ENCODE data around the gene DENND2C.

The DENND2C gene

GRCh38 chr1:114618606-114619005, 51.2 kb downstream of the DENND2C start:
- TF ChIP-seq CTCF (IDR thresholded peaks at IDR 0.05; ENCODE audit: low read depth, low read length, poor library complexity, severe bottlenecking), result no peak
- no peak for TF ChIP-seq EZH2phosphoT487 (IDR thresholded peaks at IDR 0.05; ENCODE audit: borderline replicate concordance, low read length)
- no peaks in the 10 kb centered on the region for H3K9me3 ChIP-seq (ENCODE audit: control insufficient read depth, insufficient read depth, low read length)
- no peaks in the 10 kb centered on the region for H4K20me1 ChIP-seq (ENCODE audit: control insufficient read depth, insufficient read depth, low read depth, low read length)
- peaks cover 7% of the 10 kb centered on the region; the same call in 1 of the 2 replicates for H3K27me3 ChIP-seq (ENCODE audit: control insufficient read depth, low read length)
- no peaks in the 10 kb centered on the region for H3K4me1 ChIP-seq (ENCODE audit: control insufficient read depth, low read length)
- H3F3A ChIP-seq (ENCODE audit: control insufficient read depth, insufficient read depth), result no peaks in the 10 kb centered on the region
- H3K36me3 ChIP-seq (ENCODE audit: control insufficient read depth, low read length), result no peaks in the 10 kb centered on the region
- H3K9me2 ChIP-seq (replicated peaks; ENCODE audit: control insufficient read depth, low read length), result no peaks in the 10 kb centered on the region
- H3K79me2 ChIP-seq (ENCODE audit: control insufficient read depth, low read length), result no peaks in the 10 kb centered on the region
- H3K27ac ChIP-seq (ENCODE audit: low read depth, low read length), result no peak overlapping the region
- H3K4me3 ChIP-seq (ENCODE audit: low read length), result no peak overlapping the region
- no peak overlapping the region for H3K4me2 ChIP-seq (ENCODE audit: low read length)

- no peaks in the 10 kb centered on the region for H3F3A ChIP-seq (ENCODE audit: control insufficient read depth, insufficient read depth)
- H3K9me3 ChIP-seq (ENCODE audit: control insufficient read depth, insufficient read depth, low read length), result no peaks in the 10 kb centered on the region
- H3K27ac ChIP-seq (ENCODE audit: low read depth, low read length), result no peak overlapping the region
- H4K20me1 ChIP-seq (ENCODE audit: control insufficient read depth, insufficient read depth, low read depth, low read length), result no peaks in the 10 kb centered on the region
- no peak for TF ChIP-seq CTCF (IDR thresholded peaks at IDR 0.05; ENCODE audit: low read depth, low read length, poor library complexity, severe bottlenecking)
- no peak for TF ChIP-seq EZH2phosphoT487 (IDR thresholded peaks at IDR 0.05; ENCODE audit: borderline replicate concordance, low read length)
- peaks cover 9% of the 10 kb centered on the region for H3K27me3 ChIP-seq (ENCODE audit: control insufficient read depth, low read length)
- H3K79me2 ChIP-seq (ENCODE audit: control insufficient read depth, low read length), result no peaks in the 10 kb centered on the region
- H3K9me2 ChIP-seq (replicated peaks; ENCODE audit: control insufficient read depth, low read length), result no peaks in the 10 kb centered on the region
- no peak overlapping the region for H3K4me2 ChIP-seq (ENCODE audit: low read length)
- H3K4me3 ChIP-seq (ENCODE audit: low read length), result no peak overlapping the region
- H3K36me3 ChIP-seq (ENCODE audit: control insufficient read depth, low read length), result no peaks in the 10 kb centered on the region
- no peaks in the 10 kb centered on the region for H3K4me1 ChIP-seq (ENCODE audit: control insufficient read depth, low read length)
Measured at GRCh38 chr1:114610546-114611245, 59.2 kb downstream of the DENND2C start.

GRCh38 chr1:114609826-114610225, 60.0 kb downstream of the DENND2C start:
- Histone ChIP-seq H3K9me3 (ENCODE audit: control insufficient read depth, insufficient read depth, low read length) (no peaks in the 10 kb centered on the region), H3K27ac (ENCODE audit: low read depth, low read length) (no peak overlapping the region), H3K27me3 (ENCODE audit: control insufficient read depth, low read length) (peaks cover 9% of the 10 kb centered on the region), H3K4me2 (ENCODE audit: low read length) (no peak overlapping the region), H3K4me1 (ENCODE audit: control insufficient read depth, low read length) (no peaks in the 10 kb centered on the region), H3F3A (ENCODE audit: control insufficient read depth, insufficient read depth) (no peaks in the 10 kb centered on the region), H4K20me1 (ENCODE audit: control insufficient read depth, insufficient read depth, low read depth, low read length) (no peaks in the 10 kb centered on the region), H3K9me2 (replicated peaks; ENCODE audit: control insufficient read depth, low read length) (no peaks in the 10 kb centered on the region), H3K36me3 (ENCODE audit: control insufficient read depth, low read length) (no peaks in the 10 kb centered on the region), H3K79me2 (ENCODE audit: control insufficient read depth, low read length) (no peaks in the 10 kb centered on the region), H3K4me3 (ENCODE audit: low read length) (no peak overlapping the region)
- TF ChIP-seq CTCF (IDR thresholded peaks at IDR 0.05; ENCODE audit: low read depth, low read length, poor library complexity, severe bottlenecking) (no peak), EZH2phosphoT487 (IDR thresholded peaks at IDR 0.05; ENCODE audit: borderline replicate concordance, low read length) (no peak)
